Measurements from ENCODE around the gene MZF1.
A peak's percentile ranks its signal among the peaks of the same experiment; 100 is the strongest.

The MZF1 gene

GRCh38 chr19:58513694-58514563 lies 59.2 kb downstream of the MZF1 start:
- DNase-seq (ENCODE audit: low read depth in 2 of 2): peak; percentile 84

- no peak for DNase-seq (ENCODE audit: low read depth in 2 of 2)
These were observed 59.9 kb downstream of the MZF1 start for GRCh38 chr19:58513213-58513693.
